ENCODE measurements around the gene OTX2. TPM values are rescaled to one million over a fixed set of nuclear protein-coding genes. Genes with fewer than 3 reads are reported as not detected.

Gene OTX2
- total RNA-seq, 2 experiments from 2014 or later = not detected

GRCh38 chr14:56829151-56829550 is 18.9 kb upstream of the OTX2 start:
- Histone ChIP-seq H3K27me3 (ENCODE audit: control insufficient read depth in 1 of 2, insufficient read depth in 2 of 2, low read length in 2 of 2) (no peaks in the 10 kb centered on the region), H3K36me3 (ENCODE audit: insufficient read depth, low read length) (no peaks in the 10 kb centered on the region), H3K4me3 (ENCODE audit: low read length) (no peak overlapping the region), H3K27ac (ENCODE audit: low read depth in 1 of 2, low read length in 2 of 2) (no peak overlapping the region), H3K9me3 (ENCODE audit: control insufficient read depth in 1 of 2, insufficient read depth in 1 of 2, low read length in 2 of 2) (peaks cover 0 to 4% of the 10 kb centered on the region in 2 experiments), H3K4me1 (ENCODE audit: insufficient read depth, low read length) (no peaks in the 10 kb centered on the region)
- ChIA-PET CTCF (no interaction called here), POLR2A (no interaction called here)
- peaks cover 40% of the 10 kb centered on the region for H3K27me3 Mint-ChIP-seq
- intact Hi-C loops (cut with DNase I, micrococcal nuclease) = no loop called here
- H3K9me3 Mint-ChIP-seq = peaks cover 3% of the 10 kb centered on the region
- no peaks in the 10 kb centered on the region for H3K4me1 Mint-ChIP-seq (ENCODE audit: low read depth)
- no peak overlapping the region for H3K4me3 Mint-ChIP-seq
- TF ChIP-seq CTCF (IDR thresholded peaks at IDR 0.05) = no peak
- DNase-seq (no peak), ATAC-seq (ENCODE audit: poor library complexity) (no peak)
- H3K36me3 Mint-ChIP-seq (ENCODE audit: low read depth) = no peaks in the 10 kb centered on the region
- no peak overlapping the region for H3K27ac Mint-ChIP-seq

GRCh38 chr14:56826214-56826613 is 15.9 kb upstream of the OTX2 start:
- H3K27ac Mint-ChIP-seq = no peak overlapping the region
- H3K27me3 Mint-ChIP-seq = peaks cover 52% of the 10 kb centered on the region
- no peaks in the 10 kb centered on the region for H3K4me1 ChIP-seq (ENCODE audit: insufficient read depth, low read length)
- no peak overlapping the region for H3K4me3 ChIP-seq (ENCODE audit: low read length)
- no peak for DNase-seq
- H3K9me3 Mint-ChIP-seq = no peaks in the 10 kb centered on the region
- peaks cover 0 to 4% of the 10 kb centered on the region in 2 experiments for H3K9me3 ChIP-seq (ENCODE audit: control insufficient read depth in 1 of 2, insufficient read depth in 1 of 2, low read length in 2 of 2)
- H3K4me1 Mint-ChIP-seq (ENCODE audit: low read depth) = no peaks in the 10 kb centered on the region
- POLR2A ChIA-PET = no interaction called here
- no peak overlapping the region for H3K27ac ChIP-seq (ENCODE audit: low read depth in 1 of 2, low read length in 2 of 2)
- peaks cover 0 to 8% of the 10 kb centered on the region in 2 experiments for H3K27me3 ChIP-seq (ENCODE audit: control insufficient read depth in 1 of 2, insufficient read depth in 2 of 2, low read length in 2 of 2)
- no peak for TF ChIP-seq CTCF (IDR thresholded peaks at IDR 0.05)
- no peak overlapping the region for H3K4me3 Mint-ChIP-seq
- intact Hi-C loops (cut with DNase I, micrococcal nuclease) = no loop called here
- ATAC-seq (ENCODE audit: poor library complexity) = no peak
- CTCF ChIA-PET = no interaction called here
- H3K36me3 Mint-ChIP-seq (ENCODE audit: low read depth) = no peaks in the 10 kb centered on the region
- no peaks in the 10 kb centered on the region for H3K36me3 ChIP-seq (ENCODE audit: insufficient read depth, low read length)

- no peaks in the 10 kb centered on the region for H3K4me1 Mint-ChIP-seq (ENCODE audit: low read depth)
- no peaks in the 10 kb centered on the region for H3K9me3 Mint-ChIP-seq
- POLR2A ChIA-PET = no interaction called here
- no peak for TF ChIP-seq CTCF (IDR thresholded peaks at IDR 0.05)
- H3K4me3 ChIP-seq (ENCODE audit: low read length) = no peak overlapping the region
- no peak overlapping the region for H3K27ac Mint-ChIP-seq
- H3K9me3 ChIP-seq (ENCODE audit: control insufficient read depth in 1 of 2, insufficient read depth in 1 of 2, low read length in 2 of 2) = peaks cover 0 to 12% of the 10 kb centered on the region in 2 experiments
- intact Hi-C loops (cut with DNase I, micrococcal nuclease) = no loop called here
- no peak overlapping the region for H3K4me3 Mint-ChIP-seq
- H3K36me3 ChIP-seq (ENCODE audit: insufficient read depth, low read length) = no peaks in the 10 kb centered on the region
- no peaks in the 10 kb centered on the region for H3K4me1 ChIP-seq (ENCODE audit: insufficient read depth, low read length)
- DNase-seq (no peak), ATAC-seq (ENCODE audit: poor library complexity) (no peak)
- no peak overlapping the region for H3K27ac ChIP-seq (ENCODE audit: low read depth in 1 of 2, low read length in 2 of 2)
- H3K27me3 ChIP-seq (ENCODE audit: control insufficient read depth in 1 of 2, insufficient read depth in 2 of 2, low read length in 2 of 2) = peaks cover 11 to 32% of the 10 kb centered on the region in 2 experiments
- CTCF ChIA-PET = no interaction called here
- peaks cover 68% of the 10 kb centered on the region for H3K27me3 Mint-ChIP-seq
- no peaks in the 10 kb centered on the region for H3K36me3 Mint-ChIP-seq (ENCODE audit: low read depth)
Measured at GRCh38 chr14:56821805-56822610, 11.7 kb upstream of the OTX2 start.
